22Rv1 (cell line): Measurements from ENCODE around the gene SVIL.

ENCODE experiments used
- ZFX ChIP-seq: fragments of 450-650 bp; IDR thresholded peaks from 2 replicates; pipeline ENCODE4 v1.6.1; 2017; ENCODE audit warnings: antibody characterized with exemption, borderline replicate concordance
- TF ChIP-seq, protein P1 (sequence below): fragments of 450-650 bp; IDR thresholded peaks from 2 replicates; pipeline ENCODE4 v1.5.1; 2017; ENCODE audit warnings: mild to moderate bottlenecking

DNA sequence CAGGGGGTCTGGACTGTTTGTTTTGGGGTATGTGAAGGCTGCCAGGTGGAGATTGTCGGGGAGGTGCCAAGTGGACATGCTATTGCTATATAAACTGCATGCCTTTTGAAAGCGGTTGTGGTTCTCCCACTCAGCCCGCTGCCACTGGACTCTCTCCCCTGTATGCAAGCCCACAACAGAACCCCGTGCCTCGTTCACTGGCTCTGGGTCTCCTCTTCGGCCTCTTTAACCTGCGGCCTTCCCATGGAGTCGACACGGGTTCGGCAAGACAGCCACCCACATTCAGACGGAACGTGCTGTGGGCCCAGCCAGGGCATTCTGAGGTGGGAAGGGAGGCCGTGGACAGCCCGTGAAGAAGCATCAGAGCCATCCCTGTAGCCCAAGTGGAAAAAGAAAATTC, 50.3 kb downstream of the SVIL start:
- TF ChIP-seq, protein P1, sequence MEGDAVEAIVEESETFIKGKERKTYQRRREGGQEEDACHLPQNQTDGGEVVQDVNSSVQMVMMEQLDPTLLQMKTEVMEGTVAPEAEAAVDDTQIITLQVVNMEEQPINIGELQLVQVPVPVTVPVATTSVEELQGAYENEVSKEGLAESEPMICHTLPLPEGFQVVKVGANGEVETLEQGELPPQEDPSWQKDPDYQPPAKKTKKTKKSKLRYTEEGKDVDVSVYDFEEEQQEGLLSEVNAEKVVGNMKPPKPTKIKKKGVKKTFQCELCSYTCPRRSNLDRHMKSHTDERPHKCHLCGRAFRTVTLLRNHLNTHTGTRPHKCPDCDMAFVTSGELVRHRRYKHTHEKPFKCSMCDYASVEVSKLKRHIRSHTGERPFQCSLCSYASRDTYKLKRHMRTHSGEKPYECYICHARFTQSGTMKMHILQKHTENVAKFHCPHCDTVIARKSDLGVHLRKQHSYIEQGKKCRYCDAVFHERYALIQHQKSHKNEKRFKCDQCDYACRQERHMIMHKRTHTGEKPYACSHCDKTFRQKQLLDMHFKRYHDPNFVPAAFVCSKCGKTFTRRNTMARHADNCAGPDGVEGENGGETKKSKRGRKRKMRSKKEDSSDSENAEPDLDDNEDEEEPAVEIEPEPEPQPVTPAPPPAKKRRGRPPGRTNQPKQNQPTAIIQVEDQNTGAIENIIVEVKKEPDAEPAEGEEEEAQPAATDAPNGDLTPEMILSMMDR: no peak
- no peak for TF ChIP-seq ZFX
